Gastrocnemius medialis (tissue), 4 donors: ENCODE results near the gene ZFP3. TPM values are rescaled to one million over a fixed set of nuclear protein-coding genes. Genes with fewer than 3 reads are reported as not detected.
"Not testable (repeated sequence)": the region's sequence is repeated elsewhere in the genome, so short reads cannot be mapped to it uniquely, and the experiment has no call there.

Experiments used
- ATAC-seq, 2 donors: fragments of 150-250 bp; one replicate each; pipeline ENCODE4 v1.9.1; 2016
- DNase-seq, 2 donors: peaks; one replicate each; pipeline ENCODE4 v3.0.0-alpha.2; 2019
- H3K27ac ChIP-seq, 4 donors: fragments of 200-600 bp; sonication (generic); 1 replicate in 1 of 4; 2 replicates in 3 of 4; pipeline ENCODE4 v1.5.1; 2016 to 2018; ENCODE audit warnings: mild to moderate bottlenecking in 2 of 4, moderate library complexity in 1 of 4
- H3K27me3 ChIP-seq, 3 donors: fragments of 200-600 bp; sonication (generic) in 2 of 3; 1 replicate in 1 of 3; 2 replicates in 2 of 3; pipeline versions ENCODE4 v1.5.1 to v1.6.0; 2016 to 2019; ENCODE audit warnings: mild to moderate bottlenecking in 1 of 3, moderate library complexity in 1 of 3
- H3K36me3 ChIP-seq, 2 donors: fragments of 200-600 bp; sonication (generic) in 1 of 2; one replicate each; pipeline ENCODE4 v1.5.1; 2017 to 2018
- H3K4me1 ChIP-seq, 2 donors: fragments of 200-600 bp; sonication (generic) in 1 of 2; one replicate each; pipeline ENCODE4 v1.5.1; 2016 to 2017; ENCODE audit warnings: mild to moderate bottlenecking in 2 of 2
- H3K4me3 ChIP-seq, 4 donors: fragments of 200-600 bp; sonication (generic) in 3 of 4; 1 replicate in 1 of 4; 2 replicates in 3 of 4; pipeline ENCODE4 v1.5.1; 2016 to 2019; ENCODE audit warnings: mild to moderate bottlenecking in 2 of 4
- H3K9me3 ChIP-seq, 3 donors: fragments of 200-600 bp; sonication (generic) in 2 of 3; 1 replicate in 1 of 3; 2 replicates in 2 of 3; pipeline ENCODE4 v1.5.1; 2016 to 2019
- CTCF ChIP-seq, 5 experiments: fragments of 450-650 bp in 3 of 5; fragments of 200-600 bp in 2 of 5; sonication (generic) in 2 of 5; IDR thresholded peaks in 4 of 5; conservative IDR thresholded peaks in 1 of 5; 1 replicate in 4 of 5; 2 replicates in 1 of 5; pipeline ENCODE4 v1.5.1; 2016 to 2019; ENCODE audit warnings: antibody characterized with exemption in 5 of 5, mild to moderate bottlenecking in 3 of 5, moderate library complexity in 3 of 5
- POLR2A ChIP-seq, 2 donors: fragments of 450-650 bp; IDR thresholded peaks; one replicate each; pipeline ENCODE4 v1.6.1; 2017; ENCODE audit warnings: antibody characterized with exemption in 2 of 2, mild to moderate bottlenecking in 2 of 2, moderate library complexity in 2 of 2
- in situ Hi-C, 4 donors: fragments of 200-750 bp; cut with MboI; loops; one replicate each; pipeline versions ENCODE4 v1.15.0 to v1.8.0; 2017; ENCODE audit warnings: low sequenced_read_pairs in 4 of 4
- intact Hi-C: fragments of 100-400 bp; cut with DNase I; formaldehyde crosslinking; loops from one replicate; pipeline ENCODE4 v1.15.1; 2023; ENCODE audit warnings: low total_unique reads
- total RNA-seq, 4 donors: library from RNA; depleted of rRNA; stranded (reverse); fragments of >200 nt; gene quantifications; one replicate each; pipeline versions ENCODE4 v1.1.0 to v1.2.3, GENCODE V29; 2016

Gene ZFP3
- total RNA-seq, 4 donors from 2014 or later = 6.1 to 11.4 (median 7.6) TPM

- TF ChIP-seq POLR2A (IDR thresholded peaks at IDR 0.05) (no peak), CTCF (IDR thresholded peaks at IDR 0.05 in 4 of 5, conservative IDR thresholded peaks at IDR 0.05 in 1 of 5) (no peak)
- Histone ChIP-seq H3K4me3 (no peak overlapping the region), H3K4me1 (no peaks in the 10 kb centered on the region), H3K27ac (no peak overlapping the region), H3K27me3 (no peaks in the 10 kb centered on the region), H3K9me3 (no peaks in the 10 kb centered on the region), H3K36me3 (no peaks in the 10 kb centered on the region)
- in situ Hi-C loops (no loop called here), intact Hi-C loops (no loop called here)
- DNase-seq (no peak), ATAC-seq (no peak)
These were observed 53.0 kb downstream of the ZFP3 start for GRCh38 chr17:5131146-5131715.

GRCh38 chr17:5131799-5132502 lies 53.7 kb downstream of the ZFP3 start:
- in situ Hi-C loops, H3K9me3 ChIP-seq: not testable (repeated sequence)

GRCh38 chr17:5132503-5133225 lies 54.4 kb downstream of the ZFP3 start:
- H3K9me3 ChIP-seq, H3K27ac ChIP-seq, H3K36me3 ChIP-seq, H3K4me3 ChIP-seq, DNase-seq, in situ Hi-C loops, ATAC-seq, H3K27me3 ChIP-seq, intact Hi-C loops, H3K4me1 ChIP-seq: not testable (repeated sequence)

More at GRCh38 chr17:5131799-5132502, 53.7 kb downstream of the ZFP3 start:
- H3K36me3 ChIP-seq, DNase-seq, intact Hi-C loops, H3K27ac ChIP-seq, H3K4me3 ChIP-seq, ATAC-seq, H3K4me1 ChIP-seq, H3K27me3 ChIP-seq: not testable (repeated sequence)

GRCh38 chr17:5133311-5133710 lies 55.0 kb downstream of the ZFP3 start:
- H3K36me3 ChIP-seq = no peaks in the 10 kb centered on the region
- in situ Hi-C loops (no loop called here), intact Hi-C loops (no loop called here)
- no peak overlapping the region for H3K4me3 ChIP-seq
- H3K27ac ChIP-seq = no peak overlapping the region
- TF ChIP-seq POLR2A (IDR thresholded peaks at IDR 0.05) (no peak), CTCF (IDR thresholded peaks at IDR 0.05 in 4 of 5, conservative IDR thresholded peaks at IDR 0.05 in 1 of 5) (no peak)
- no peaks in the 10 kb centered on the region for H3K4me1 ChIP-seq
- DNase-seq (no peak), ATAC-seq (no peak)
- H3K9me3 ChIP-seq = no peaks in the 10 kb centered on the region
- H3K27me3 ChIP-seq = no peaks in the 10 kb centered on the region

- DNase-seq, H3K4me1 ChIP-seq, intact Hi-C loops, H3K9me3 ChIP-seq, ATAC-seq, H3K4me3 ChIP-seq, in situ Hi-C loops, H3K27me3 ChIP-seq, H3K27ac ChIP-seq, H3K36me3 ChIP-seq: not testable (repeated sequence)
These were observed 55.7 kb downstream of the ZFP3 start for GRCh38 chr17:5133961-5134360.

GRCh38 chr17:5134571-5134970 lies 56.3 kb downstream of the ZFP3 start:
- H3K9me3 ChIP-seq, H3K4me1 ChIP-seq, intact Hi-C loops, H3K36me3 ChIP-seq, ATAC-seq, H3K27me3 ChIP-seq, in situ Hi-C loops, DNase-seq, H3K4me3 ChIP-seq, H3K27ac ChIP-seq: not testable (repeated sequence)

- DNase-seq, ATAC-seq, H3K4me1 ChIP-seq, H3K36me3 ChIP-seq, H3K27ac ChIP-seq, H3K9me3 ChIP-seq, intact Hi-C loops, H3K27me3 ChIP-seq, in situ Hi-C loops, H3K4me3 ChIP-seq: not testable (repeated sequence)
These were observed 57.0 kb downstream of the ZFP3 start for GRCh38 chr17:5135131-5135712.
